Cardiac septum (tissue), 1 donor: ENCODE data around the gene GPC6. TPM values are rescaled to one million over a fixed set of nuclear protein-coding genes. Genes with fewer than 3 reads are reported as not detected.

ENCODE experiments used
- DNase-seq: peaks from one replicate; pipeline ENCODE4 v3.0.0-alpha.2; 2020; ENCODE audit warnings: low spot score
- intact Hi-C: fragments of 100-400 bp; cut with DNase I; formaldehyde crosslinking; loops from one replicate; pipeline ENCODE4 v1.14.0; 2022
- total RNA-seq: library from RNA; stranded (reverse); fragmentation: NEBNext Ultra II Directional; extraction: Animal tissue kit (Norgen Biotek cat#: 25700); gene quantifications from one replicate; pipeline ENCODE4 v1.2.1, GENCODE V29; 2021
- donor health status: DM: no; HTN: no; CAD: no.

GPC6 gene
- total RNA-seq, 1 donor from 2014 or later = 1.4 TPM

- intact Hi-C loops = no loop called here
- DNase-seq = no peak
Measured at GRCh38 chr13:93527748-93528297, 301.2 kb downstream of the GPC6 start.

GRCh38 chr13:93529961-93530360 lies 303.4 kb downstream of the GPC6 start:
- DNase-seq = no peak
- intact Hi-C loops = no loop called here

- intact Hi-C loops = no loop called here
- DNase-seq = no peak
Measured at GRCh38 chr13:93534181-93534700, 307.6 kb downstream of the GPC6 start.

- no peak for DNase-seq
- intact Hi-C loops = no loop called here
Measured at GRCh38 chr13:93535251-93535650, 308.6 kb downstream of the GPC6 start.

- intact Hi-C loops = no loop called here
- no peak for DNase-seq
Measured at GRCh38 chr13:93539914-93540313, 313.3 kb downstream of the GPC6 start.

- no peak for DNase-seq
- intact Hi-C loops = no loop called here
Measured at GRCh38 chr13:93547886-93548285, 321.3 kb downstream of the GPC6 start.

- no peak for DNase-seq
Measured at GRCh38 chr13:93549326-93550005, 322.9 kb downstream of the GPC6 start.

GRCh38 chr13:93550236-93550635 lies 323.6 kb downstream of the GPC6 start:
- intact Hi-C loops = no loop called here
- no peak for DNase-seq

More at GRCh38 chr13:93549326-93550005, 322.9 kb downstream of the GPC6 start:
- intact Hi-C loops = no loop called here

- no peak for DNase-seq
- intact Hi-C loops = no loop called here
Measured at GRCh38 chr13:93552596-93552995, 326.0 kb downstream of the GPC6 start.

GRCh38 chr13:93554514-93554913 lies 327.9 kb downstream of the GPC6 start:
- intact Hi-C loops = no loop called here
- no peak for DNase-seq

- intact Hi-C loops = no loop called here
- DNase-seq = no peak
Measured at GRCh38 chr13:93558637-93559036, 332.0 kb downstream of the GPC6 start.

- DNase-seq = no peak
- intact Hi-C loops = no loop called here
Measured at GRCh38 chr13:93559718-93560117, 333.1 kb downstream of the GPC6 start.

GRCh38 chr13:93561576-93562225 lies 335.1 kb downstream of the GPC6 start:
- intact Hi-C loops = no loop called here
- no peak for DNase-seq

- intact Hi-C loops = no loop called here
- no peak for DNase-seq
Measured at GRCh38 chr13:93562676-93563075, 336.1 kb downstream of the GPC6 start.

- no peak for DNase-seq
- intact Hi-C loops = no loop called here
Measured at GRCh38 chr13:93577105-93577504, 350.5 kb downstream of the GPC6 start.

GRCh38 chr13:93589788-93590187 lies 363.2 kb downstream of the GPC6 start:
- intact Hi-C loops = no loop called here
- no peak for DNase-seq

- intact Hi-C loops = no loop called here
- no peak for DNase-seq
Measured at GRCh38 chr13:93603043-93603442, 376.4 kb downstream of the GPC6 start.

- no peak for DNase-seq
- intact Hi-C loops = no loop called here
Measured at GRCh38 chr13:93614776-93615175, 388.2 kb downstream of the GPC6 start.

GRCh38 chr13:93620181-93620765 lies 393.7 kb downstream of the GPC6 start:
- DNase-seq = no peak

GRCh38 chr13:93621051-93621450 lies 394.4 kb downstream of the GPC6 start:
- no peak for DNase-seq
- intact Hi-C loops = no loop called here

More at GRCh38 chr13:93620181-93620765, 393.7 kb downstream of the GPC6 start:
- intact Hi-C loops = no loop called here

- intact Hi-C loops = no loop called here
- no peak for DNase-seq
Measured at GRCh38 chr13:93621966-93622365, 395.4 kb downstream of the GPC6 start.
